SH-SY5Y (cell line): ENCODE measurements around the gene RSAD2.

Experiments
- GATA2 ChIP-seq: IDR thresholded peaks from 2 replicates; pipeline ENCODE4 v1.6.1; 2011; ENCODE audit warnings: mild to moderate bottlenecking, low read depth, low read length
- GATA3 ChIP-seq: IDR thresholded peaks from 2 replicates; pipeline ENCODE4 v1.6.1; 2011; ENCODE audit warnings: low read depth, mild to moderate bottlenecking, low read length, moderate library complexity

GRCh38 chr2:6856548-6856920 lies 21.0 kb upstream of the RSAD2 start:
- TF ChIP-seq GATA3 (no peak), GATA2 (no peak)
